Caco-2 (cell line): ENCODE measurements around the gene THSD7A. TPM values are rescaled to one million over a fixed set of nuclear protein-coding genes. Genes with fewer than 3 reads are reported as not detected.

ENCODE experiments used
- BruUV-seq: library from RNA; stranded (reverse); fragments of 400-500 nt; replicated peaks from 2 replicates; lab custom pipeline; 2021; lab: Mats Ljungman, UMichigan
- CTCF ChIA-PET: fragments of 300-600 bp; sonication (Branson Sonifier 250); formaldehyde crosslinking; loops from one replicate; lab custom pipeline; 2022; ENCODE audit warnings: antibody characterized with exemption; lab: Charles Lee
- POLR2A ChIA-PET: fragments of 300-600 bp; sonication (Branson Sonifier 250); formaldehyde crosslinking; loops from one replicate; lab custom pipeline; 2022; ENCODE audit warnings: antibody characterized with exemption; lab: Charles Lee
- DNase-seq, 2 experiments: peaks; one replicate each; pipeline versions ENCODE4 v3.0.0 to v3.0.0-alpha.2; 2020 to 2022
- H3K27me3 ChIP-seq: replicated peaks from 2 replicates; pipeline ENCODE4 v1.6.0; 2011; ENCODE audit warnings: low read length; ENCODE audit not compliant: control insufficient read depth, insufficient read depth
- H3K36me3 ChIP-seq: 2 replicates; pipeline ENCODE4 v1.5.1; 2011; ENCODE audit warnings: low read length; ENCODE audit not compliant: control insufficient read depth, insufficient read depth
- H3K4me1 ChIP-seq: fragments of 250-450 bp; sonication (Bioruptor Pico); 2 replicates; pipeline ENCODE4 v1.5.1; 2020; ENCODE audit warnings: mild to moderate bottlenecking
- H3K4me3 ChIP-seq: 2 replicates; pipeline ENCODE4 v1.5.1; 2011; ENCODE audit warnings: low read depth, mild to moderate bottlenecking, control low read depth, low read length
- H3K9me3 ChIP-seq: fragments of 250-450 bp; sonication (Bioruptor Pico); 2 replicates; pipeline ENCODE4 v1.5.1; 2020; ENCODE audit warnings: mild to moderate bottlenecking, moderate library complexity
- H3K27ac Mint-ChIP-seq: one replicate; pipeline ENCODE4 v1.8.0; 2022; ENCODE audit warnings: mixed read lengths; ENCODE audit not compliant: unreplicated experiment
- H3K27me3 Mint-ChIP-seq: one replicate; pipeline ENCODE4 v1.8.0; 2022; ENCODE audit warnings: mixed read lengths; ENCODE audit not compliant: insufficient read depth, unreplicated experiment
- H3K36me3 Mint-ChIP-seq: one replicate; pipeline ENCODE4 v1.8.0; 2022; ENCODE audit warnings: mild to moderate bottlenecking, mixed read lengths; ENCODE audit not compliant: insufficient read depth, unreplicated experiment
- H3K4me1 Mint-ChIP-seq: one replicate; pipeline ENCODE4 v1.8.0; 2022; ENCODE audit warnings: low read depth, mixed read lengths; ENCODE audit not compliant: unreplicated experiment
- H3K4me3 Mint-ChIP-seq: one replicate; pipeline ENCODE4 v1.8.0; 2022; ENCODE audit warnings: mild to moderate bottlenecking, moderate library complexity, mixed read lengths; ENCODE audit not compliant: unreplicated experiment
- H3K9me3 Mint-ChIP-seq: one replicate; pipeline ENCODE4 v1.8.0; 2022; ENCODE audit warnings: mixed read lengths; ENCODE audit not compliant: unreplicated experiment
- CTCF ChIP-seq, 2 experiments: fragments of 200-600 bp in 1 of 2; IDR thresholded peaks; 1 replicate in 1 of 2; 2 replicates in 1 of 2; pipeline versions ENCODE4 v1.5.1 to v1.8.0; 2011 to 2022; ENCODE audit warnings: antibody characterized with exemption in 1 of 2, control low read depth in 1 of 2, inconsistent platforms in 1 of 2, low read depth in 1 of 2, low read length in 1 of 2, mild to moderate bottlenecking in 1 of 2, moderate library complexity in 1 of 2; ENCODE audit not compliant: insufficient read depth in 1 of 2, severe bottlenecking in 1 of 2, unreplicated experiment in 1 of 2
- intact Hi-C: fragments of 100-400 bp; cut with micrococcal nuclease; formaldehyde crosslinking; loops from one replicate; pipeline ENCODE4 v1.10.0; 2022; ENCODE audit not compliant: unreplicated experiment
- total RNA-seq: library from RNA; stranded (reverse); gene quantifications from 2 replicates; pipeline ENCODE4 v1.2.3, GENCODE V29; 2022

THSD7A gene
- total RNA-seq, 1 experiment from 2014 or later, result 0.05 TPM

GRCh38 chr7:11702938-11703337 is 129.1 kb downstream of the THSD7A start:
- intact Hi-C loops, result no loop called here
- H3K4me3 ChIP-seq, result no peak overlapping the region
- no peaks in the 10 kb centered on the region for H3K27me3 ChIP-seq
- POLR2A ChIA-PET, result no interaction called here
- H3K9me3 ChIP-seq, result no peaks in the 10 kb centered on the region
- BruUV-seq, result no TSS peak
- H3K4me1 ChIP-seq, result no peaks in the 10 kb centered on the region
- no peaks in the 10 kb centered on the region for H3K9me3 Mint-ChIP-seq
- no peaks in the 10 kb centered on the region for H3K36me3 ChIP-seq
- H3K27ac Mint-ChIP-seq, result no peak overlapping the region
- CTCF ChIA-PET, result no interaction called here
- H3K27me3 Mint-ChIP-seq, result peaks cover 3% of the 10 kb centered on the region
- no peak overlapping the region for H3K4me3 Mint-ChIP-seq
- TF ChIP-seq CTCF (IDR thresholded peaks at IDR 0.05; ENCODE audit: insufficient read depth in 1 of 2, low read depth in 1 of 2, low read length in 1 of 2, severe bottlenecking in 1 of 2, unreplicated experiment in 1 of 2), result no peak
- H3K36me3 Mint-ChIP-seq, result no peaks in the 10 kb centered on the region
- no peaks in the 10 kb centered on the region for H3K4me1 Mint-ChIP-seq
- no peak for DNase-seq

- POLR2A ChIA-PET, result no interaction called here
- Histone ChIP-seq H3K9me3 (no peaks in the 10 kb centered on the region), H3K27me3 (no peaks in the 10 kb centered on the region)
Measured at GRCh38 chr7:11701829-11702560, 130.0 kb downstream of the THSD7A start.

GRCh38 chr7:11699666-11700065 is 132.3 kb downstream of the THSD7A start:
- Histone ChIP-seq H3K4me1 (no peaks in the 10 kb centered on the region), H3K9me3 (no peaks in the 10 kb centered on the region), H3K4me3 (no peak overlapping the region), H3K27me3 (no peaks in the 10 kb centered on the region), H3K36me3 (no peaks in the 10 kb centered on the region)
- DNase-seq, result no peak
- TF ChIP-seq CTCF (IDR thresholded peaks at IDR 0.05; ENCODE audit: insufficient read depth in 1 of 2, low read depth in 1 of 2, low read length in 1 of 2, severe bottlenecking in 1 of 2, unreplicated experiment in 1 of 2), result no peak
- ChIA-PET CTCF (no interaction called here), POLR2A (no interaction called here)
- no peak overlapping the region for H3K27ac Mint-ChIP-seq
- no peak overlapping the region for H3K4me3 Mint-ChIP-seq
- H3K4me1 Mint-ChIP-seq, result no peaks in the 10 kb centered on the region
- H3K27me3 Mint-ChIP-seq, result peaks cover 3% of the 10 kb centered on the region
- intact Hi-C loops, result no loop called here
- no peaks in the 10 kb centered on the region for H3K36me3 Mint-ChIP-seq
- H3K9me3 Mint-ChIP-seq, result no peaks in the 10 kb centered on the region
- no TSS peak for BruUV-seq

More at GRCh38 chr7:11701829-11702560, 130.0 kb downstream of the THSD7A start:
- Histone ChIP-seq H3K36me3 (no peaks in the 10 kb centered on the region), H3K4me3 (no peak overlapping the region), H3K4me1 (no peaks in the 10 kb centered on the region)
- CTCF ChIA-PET, result no interaction called here
- no peak overlapping the region for H3K27ac Mint-ChIP-seq
- no TSS peak for BruUV-seq
- DNase-seq, result no peak
- H3K9me3 Mint-ChIP-seq, result no peaks in the 10 kb centered on the region
- no peaks in the 10 kb centered on the region for H3K4me1 Mint-ChIP-seq
- TF ChIP-seq CTCF (IDR thresholded peaks at IDR 0.05; ENCODE audit: insufficient read depth in 1 of 2, low read depth in 1 of 2, low read length in 1 of 2, severe bottlenecking in 1 of 2, unreplicated experiment in 1 of 2), result no peak
- intact Hi-C loops, result no loop called here
- no peaks in the 10 kb centered on the region for H3K36me3 Mint-ChIP-seq
- peaks cover 3% of the 10 kb centered on the region for H3K27me3 Mint-ChIP-seq
- H3K4me3 Mint-ChIP-seq, result no peak overlapping the region
